HEK293T (cell line): ENCODE data around the gene CCDC34.

Experiments
- CTCF ChIA-PET: fragments of 350-600 bp; formaldehyde crosslinking; extraction: SDS; loops from one replicate; lab custom pipeline; 2021; ENCODE audit warnings: antibody characterized with exemption, inconsistent platforms; lab: Yijun Ruan, JAX
- POLR2A ChIA-PET: fragments of 350-600 bp; formaldehyde crosslinking; extraction: SDS; loops from one replicate; lab custom pipeline; 2020; ENCODE audit warnings: antibody characterized with exemption, inconsistent platforms; lab: Yijun Ruan, JAX
- DNase-seq: peaks from one replicate; pipeline ENCODE4 v3.0.0; 2012; ENCODE audit warnings: mixed read lengths; ENCODE audit errors: extremely low spot score
- ARNT ChIP-seq: fragments of 450-650 bp; IDR thresholded peaks from 2 replicates; pipeline ENCODE4 v1.6.1; 2017; ENCODE audit warnings: mild to moderate bottlenecking
- FOXA1 ChIP-seq: fragments of 450-650 bp; IDR thresholded peaks from 2 replicates; pipeline ENCODE4 v1.6.1; 2016; ENCODE audit warnings: mild to moderate bottlenecking
- FOXM1 ChIP-seq: fragments of 450-650 bp; IDR thresholded peaks from 2 replicates; pipeline ENCODE4 v1.6.1; 2017; ENCODE audit warnings: mild to moderate bottlenecking, borderline replicate concordance
- LEF1 ChIP-seq: fragments of 450-650 bp; IDR thresholded peaks from 2 replicates; pipeline ENCODE4 v1.6.1; 2017; ENCODE audit warnings: mild to moderate bottlenecking, borderline replicate concordance
- NFRKB ChIP-seq: fragments of 450-650 bp; IDR thresholded peaks from 2 replicates; pipeline ENCODE4 v1.6.1; 2016; ENCODE audit warnings: mild to moderate bottlenecking, moderate library complexity
- SP1 ChIP-seq: fragments of 450-650 bp; IDR thresholded peaks from 2 replicates; pipeline ENCODE4 v1.6.1; 2017
- SUZ12 ChIP-seq: fragments of 450-650 bp; IDR thresholded peaks from 2 replicates; pipeline ENCODE4 v1.6.1; 2016; ENCODE audit warnings: mild to moderate bottlenecking
- TARDBP ChIP-seq: fragments of 450-650 bp; IDR thresholded peaks from 2 replicates; pipeline ENCODE4 v1.6.1; 2016

CCDC34 gene

GRCh38 chr11:27290261-27291050 lies 72.6 kb downstream of the CCDC34 start:
- CTCF ChIA-PET: no interaction called here
- TF ChIP-seq FOXA1 (no peak), FOXM1 (no peak), TARDBP (no peak), NFRKB (no peak), LEF1 (no peak), SUZ12 (no peak), SP1 (no peak), ARNT (no peak)
- POLR2A ChIA-PET: interaction anchor here (0.7 kb wide), 1 partner anchor 14 kb away, joined by 3 read pairs; no protein-coding TSS in a partner anchor
- no peak for DNase-seq
